ENCODE data around the gene CCDC157.
"Not testable (repeated sequence)": the region's sequence is repeated elsewhere in the genome, so short reads cannot be mapped to it uniquely, and the experiment has no call there.

GRCh38 chr22:30402766-30403104, 45.9 kb downstream of the CCDC157 start:
- TF ChIP-seq CTCF (conservative IDR thresholded peaks at IDR 0.05; ENCODE audit: low read depth, low read length); RAD21 (IDR thresholded peaks at IDR 0.05; ENCODE audit: low read length); POLR2A (IDR thresholded peaks at IDR 0.05; ENCODE audit: low read depth, low read length); FOS (IDR thresholded peaks at IDR 0.05; ENCODE audit: low read depth, low read length); USF2 (IDR thresholded peaks at IDR 0.05; ENCODE audit: low read depth, low read length); CHD1 (IDR thresholded peaks at IDR 0.05; ENCODE audit: low read depth, low read length); RFX5 (IDR thresholded peaks at IDR 0.05; ENCODE audit: low read depth, low read length); SMC3 (IDR thresholded peaks at IDR 0.05; ENCODE audit: low read depth, low read length): not testable (repeated sequence)

Data from IMR-90 (cell line).